Activated CD8-positive, alpha-beta memory T cell treated with anti-CD3 and anti-CD28 coated beads, Interleukin-2, amount 50 U/mL, for 4 hours (primary cell): ENCODE results near the gene DNAH7.
A peak's percentile ranks its signal among the peaks of the same experiment; 100 is the strongest.
"Not testable (repeated sequence)": the region's sequence is repeated elsewhere in the genome, so short reads cannot be mapped to it uniquely, and the experiment has no call there.

Experiments used
- DNase-seq: peaks from one replicate; pipeline ENCODE4 v3.0.0-alpha.2; 2020

The DNAH7 gene

GRCh38 chr2:196068271-196069209 lies at the start of gene DNAH7:
Gene DNAH7 (minus strand): TSS chr2:196068837. CDS start chr2:196068711, 126 bp downstream.
- peak; percentile 91 for DNase-seq

GRCh38 chr2:196117214-196117705 lies 48.6 kb upstream of the DNAH7 start:
- DNase-seq = no peak

- DNase-seq = no peak
These were observed 44.7 kb upstream of the DNAH7 start for GRCh38 chr2:196113061-196113974.

GRCh38 chr2:196112418-196113034 lies 43.9 kb upstream of the DNAH7 start:
- DNase-seq = no peak

- no peak for DNase-seq
These were observed 40.0 kb upstream of the DNAH7 start for GRCh38 chr2:196108604-196109003.

GRCh38 chr2:196105951-196106350 lies 37.3 kb upstream of the DNAH7 start:
- no peak for DNase-seq

- no peak for DNase-seq
These were observed 35.4 kb upstream of the DNAH7 start for GRCh38 chr2:196104066-196104465.

- DNase-seq = no peak
These were observed 35.0 kb upstream of the DNAH7 start for GRCh38 chr2:196103626-196104025.

- DNase-seq = no peak
These were observed 32.8 kb upstream of the DNAH7 start for GRCh38 chr2:196101325-196101991.

GRCh38 chr2:196099916-196100315 lies 31.3 kb upstream of the DNAH7 start:
- no peak for DNase-seq

GRCh38 chr2:196097864-196098660 lies 29.4 kb upstream of the DNAH7 start:
- DNase-seq = no peak

GRCh38 chr2:196096982-196097745 lies 28.5 kb upstream of the DNAH7 start:
- DNase-seq = no peak

- no peak for DNase-seq
These were observed 27.6 kb upstream of the DNAH7 start for GRCh38 chr2:196096264-196096663.

GRCh38 chr2:196089448-196089847 lies 20.8 kb upstream of the DNAH7 start:
- DNase-seq = not testable (repeated sequence)

GRCh38 chr2:196088203-196088602 lies 19.6 kb upstream of the DNAH7 start:
- no peak for DNase-seq

GRCh38 chr2:196086517-196087368 lies 18.1 kb upstream of the DNAH7 start:
- DNase-seq = no peak

GRCh38 chr2:196083601-196084000 lies 15.0 kb upstream of the DNAH7 start:
- DNase-seq = no peak

- no peak for DNase-seq
These were observed 11.9 kb upstream of the DNAH7 start for GRCh38 chr2:196080526-196080925.

- DNase-seq = no peak
These were observed 10.4 kb upstream of the DNAH7 start for GRCh38 chr2:196079052-196079451.

- no peak for DNase-seq
These were observed 9.2 kb upstream of the DNAH7 start for GRCh38 chr2:196077821-196078220.
